Fibroblast of lung (primary cell): ENCODE data around the gene HSF5.

Experiments
- EZH2 ChIP-seq: IDR thresholded peaks from 2 replicates; pipeline ENCODE4 v1.5.1; 2012; ENCODE audit warnings: low read length, control low read depth, mild to moderate bottlenecking; ENCODE audit errors: missing control alignments
- TF ChIP-seq, protein P1 (sequence below), 2 donors: IDR thresholded peaks in 1 of 2; conservative IDR thresholded peaks in 1 of 2; 1 replicate in 1 of 2; 2 replicates in 1 of 2; pipeline ENCODE4 v1.5.1; 2011 to 2012; ENCODE audit warnings: low read length in 2 of 2, control low read depth in 1 of 2, inconsistent platforms in 1 of 2, low read depth in 1 of 2, mild to moderate bottlenecking in 1 of 2

DNA sequence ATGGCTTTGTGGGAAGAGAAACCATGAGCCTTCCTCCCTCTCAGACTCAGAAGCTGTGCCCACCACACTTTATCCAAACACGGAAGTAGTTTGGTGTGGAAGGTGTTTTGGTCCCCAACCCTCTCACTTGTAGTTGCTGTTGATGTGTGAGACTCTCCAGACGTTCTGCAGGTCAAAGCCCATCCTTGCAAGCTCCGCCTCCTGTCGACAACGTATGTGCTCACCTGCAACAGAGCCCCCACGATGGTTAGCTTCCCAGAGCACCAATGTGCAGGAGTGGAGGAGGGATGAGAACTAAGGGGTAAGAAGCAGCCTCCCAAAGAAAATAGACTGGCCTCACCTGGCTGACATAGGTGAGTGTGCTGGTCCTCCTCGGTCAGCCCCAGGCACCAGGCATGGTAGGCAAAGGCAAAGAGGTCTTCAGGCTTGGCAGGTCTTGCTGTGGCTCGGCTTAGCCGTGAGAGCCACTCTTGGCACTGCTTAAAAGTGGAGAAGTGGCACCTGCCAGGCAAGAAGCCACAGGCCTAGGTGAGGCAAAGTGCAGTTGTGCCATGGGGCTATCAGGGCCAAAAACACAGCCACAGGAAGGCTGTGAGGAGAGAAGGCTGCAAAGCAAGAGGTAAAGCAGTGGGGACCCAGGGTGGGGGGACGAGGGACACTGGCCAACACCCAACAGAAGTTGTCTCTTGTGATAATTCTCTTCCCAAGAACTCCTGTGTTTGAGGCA, 20.3 kb upstream of the HSF5 start:
- TF ChIP-seq, protein P1, sequence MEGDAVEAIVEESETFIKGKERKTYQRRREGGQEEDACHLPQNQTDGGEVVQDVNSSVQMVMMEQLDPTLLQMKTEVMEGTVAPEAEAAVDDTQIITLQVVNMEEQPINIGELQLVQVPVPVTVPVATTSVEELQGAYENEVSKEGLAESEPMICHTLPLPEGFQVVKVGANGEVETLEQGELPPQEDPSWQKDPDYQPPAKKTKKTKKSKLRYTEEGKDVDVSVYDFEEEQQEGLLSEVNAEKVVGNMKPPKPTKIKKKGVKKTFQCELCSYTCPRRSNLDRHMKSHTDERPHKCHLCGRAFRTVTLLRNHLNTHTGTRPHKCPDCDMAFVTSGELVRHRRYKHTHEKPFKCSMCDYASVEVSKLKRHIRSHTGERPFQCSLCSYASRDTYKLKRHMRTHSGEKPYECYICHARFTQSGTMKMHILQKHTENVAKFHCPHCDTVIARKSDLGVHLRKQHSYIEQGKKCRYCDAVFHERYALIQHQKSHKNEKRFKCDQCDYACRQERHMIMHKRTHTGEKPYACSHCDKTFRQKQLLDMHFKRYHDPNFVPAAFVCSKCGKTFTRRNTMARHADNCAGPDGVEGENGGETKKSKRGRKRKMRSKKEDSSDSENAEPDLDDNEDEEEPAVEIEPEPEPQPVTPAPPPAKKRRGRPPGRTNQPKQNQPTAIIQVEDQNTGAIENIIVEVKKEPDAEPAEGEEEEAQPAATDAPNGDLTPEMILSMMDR (conservative IDR thresholded peaks at IDR 0.05 in 1 of 2, IDR thresholded peaks at IDR 0.05 in 1 of 2; ENCODE audit: low read depth in 1 of 2, low read length in 2 of 2): no peak
- no peak for TF ChIP-seq EZH2
